ENCODE data around the gene TIMP1.

GRCh38 chrX:47607091-47607490 lies 24.9 kb downstream of the TIMP1 start:
- TF ChIP-seq CREB1 (CRISPR knock-in tag; IDR thresholded peaks at IDR 0.05; ENCODE audit: low read depth) (no peak), POLR2AphosphoS5 (IDR thresholded peaks at IDR 0.05; ENCODE audit: low read depth) (no peak), EZH2phosphoT487 (IDR thresholded peaks at IDR 0.05; ENCODE audit: unreplicated experiment) (no peak), EZH2 (IDR thresholded peaks at IDR 0.05; ENCODE audit: low read depth, unreplicated experiment) (no peak), ZNF114 (CRISPR knock-in tag; IDR thresholded peaks at IDR 0.05) (no peak)
- TF ChIP-seq, protein P1, sequence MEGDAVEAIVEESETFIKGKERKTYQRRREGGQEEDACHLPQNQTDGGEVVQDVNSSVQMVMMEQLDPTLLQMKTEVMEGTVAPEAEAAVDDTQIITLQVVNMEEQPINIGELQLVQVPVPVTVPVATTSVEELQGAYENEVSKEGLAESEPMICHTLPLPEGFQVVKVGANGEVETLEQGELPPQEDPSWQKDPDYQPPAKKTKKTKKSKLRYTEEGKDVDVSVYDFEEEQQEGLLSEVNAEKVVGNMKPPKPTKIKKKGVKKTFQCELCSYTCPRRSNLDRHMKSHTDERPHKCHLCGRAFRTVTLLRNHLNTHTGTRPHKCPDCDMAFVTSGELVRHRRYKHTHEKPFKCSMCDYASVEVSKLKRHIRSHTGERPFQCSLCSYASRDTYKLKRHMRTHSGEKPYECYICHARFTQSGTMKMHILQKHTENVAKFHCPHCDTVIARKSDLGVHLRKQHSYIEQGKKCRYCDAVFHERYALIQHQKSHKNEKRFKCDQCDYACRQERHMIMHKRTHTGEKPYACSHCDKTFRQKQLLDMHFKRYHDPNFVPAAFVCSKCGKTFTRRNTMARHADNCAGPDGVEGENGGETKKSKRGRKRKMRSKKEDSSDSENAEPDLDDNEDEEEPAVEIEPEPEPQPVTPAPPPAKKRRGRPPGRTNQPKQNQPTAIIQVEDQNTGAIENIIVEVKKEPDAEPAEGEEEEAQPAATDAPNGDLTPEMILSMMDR (conservative IDR thresholded peaks at IDR 0.05; ENCODE audit: low read depth in 2 of 2): no peak
- TF ChIP-seq, protein P2, sequence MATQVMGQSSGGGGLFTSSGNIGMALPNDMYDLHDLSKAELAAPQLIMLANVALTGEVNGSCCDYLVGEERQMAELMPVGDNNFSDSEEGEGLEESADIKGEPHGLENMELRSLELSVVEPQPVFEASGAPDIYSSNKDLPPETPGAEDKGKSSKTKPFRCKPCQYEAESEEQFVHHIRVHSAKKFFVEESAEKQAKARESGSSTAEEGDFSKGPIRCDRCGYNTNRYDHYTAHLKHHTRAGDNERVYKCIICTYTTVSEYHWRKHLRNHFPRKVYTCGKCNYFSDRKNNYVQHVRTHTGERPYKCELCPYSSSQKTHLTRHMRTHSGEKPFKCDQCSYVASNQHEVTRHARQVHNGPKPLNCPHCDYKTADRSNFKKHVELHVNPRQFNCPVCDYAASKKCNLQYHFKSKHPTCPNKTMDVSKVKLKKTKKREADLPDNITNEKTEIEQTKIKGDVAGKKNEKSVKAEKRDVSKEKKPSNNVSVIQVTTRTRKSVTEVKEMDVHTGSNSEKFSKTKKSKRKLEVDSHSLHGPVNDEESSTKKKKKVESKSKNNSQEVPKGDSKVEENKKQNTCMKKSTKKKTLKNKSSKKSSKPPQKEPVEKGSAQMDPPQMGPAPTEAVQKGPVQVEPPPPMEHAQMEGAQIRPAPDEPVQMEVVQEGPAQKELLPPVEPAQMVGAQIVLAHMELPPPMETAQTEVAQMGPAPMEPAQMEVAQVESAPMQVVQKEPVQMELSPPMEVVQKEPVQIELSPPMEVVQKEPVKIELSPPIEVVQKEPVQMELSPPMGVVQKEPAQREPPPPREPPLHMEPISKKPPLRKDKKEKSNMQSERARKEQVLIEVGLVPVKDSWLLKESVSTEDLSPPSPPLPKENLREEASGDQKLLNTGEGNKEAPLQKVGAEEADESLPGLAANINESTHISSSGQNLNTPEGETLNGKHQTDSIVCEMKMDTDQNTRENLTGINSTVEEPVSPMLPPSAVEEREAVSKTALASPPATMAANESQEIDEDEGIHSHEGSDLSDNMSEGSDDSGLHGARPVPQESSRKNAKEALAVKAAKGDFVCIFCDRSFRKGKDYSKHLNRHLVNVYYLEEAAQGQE (IDR thresholded peaks at IDR 0.05; ENCODE audit: unreplicated experiment): no peak

All from GM23338 (cell line).